CD1c-positive myeloid dendritic cell (primary cell): ENCODE data around the gene MIEF1.
"Not testable (repeated sequence)": the region's sequence is repeated elsewhere in the genome, so short reads cannot be mapped to it uniquely, and the experiment has no call there.

Experiments used
- DNase-seq: peaks from one replicate; pipeline ENCODE4 v3.0.0-alpha.2; 2016; ENCODE audit errors: extremely low spot score

Gene MIEF1

DNA sequence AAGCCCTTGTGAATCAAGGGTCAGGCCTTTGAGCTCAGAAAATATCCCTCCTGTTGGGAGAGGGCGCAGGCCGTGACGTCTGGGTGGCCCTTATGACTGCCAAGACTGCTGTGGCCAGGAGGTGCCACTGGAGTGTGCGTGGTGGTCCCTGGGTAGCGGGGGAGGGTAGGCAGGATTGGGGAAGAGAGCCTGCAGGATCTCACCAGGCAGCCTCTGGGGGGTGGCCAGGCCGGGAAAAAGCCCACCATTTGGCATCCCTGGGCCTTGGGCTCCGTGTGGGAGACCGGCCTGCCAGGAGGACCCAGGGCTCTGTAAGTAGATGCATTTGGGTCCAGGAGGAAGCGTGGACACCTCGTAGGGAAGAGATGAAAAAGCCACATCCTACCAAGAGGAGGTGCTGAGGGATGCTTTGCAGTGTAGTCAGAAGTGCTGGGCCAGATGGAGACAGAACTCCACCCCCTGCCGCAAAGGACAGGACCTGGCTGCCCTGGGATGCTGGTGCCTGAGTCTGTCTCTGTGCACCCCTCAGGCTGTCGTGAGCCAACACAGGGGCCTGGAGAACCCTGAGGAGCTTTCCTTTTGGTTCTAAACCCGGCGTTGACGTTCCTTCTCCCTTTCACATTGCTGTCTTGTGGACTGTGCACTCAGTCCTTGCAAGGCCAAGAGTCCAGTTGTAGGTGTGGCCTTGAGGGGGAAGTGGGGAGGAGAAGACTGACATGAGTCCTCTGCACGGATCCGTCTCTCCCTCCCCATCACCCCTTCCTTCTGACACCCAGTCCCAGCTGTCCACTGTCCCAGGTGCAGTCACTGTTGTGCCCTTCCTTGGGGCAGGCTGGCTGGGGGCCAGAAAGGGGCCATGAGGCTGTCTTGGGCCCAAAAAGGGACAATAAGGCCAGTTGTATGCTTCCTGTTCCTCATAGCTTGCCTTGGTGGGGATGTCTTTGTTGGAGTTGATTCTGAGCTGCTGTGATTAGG is 12.7 kb upstream of the MIEF1 start:
- no peak for DNase-seq

DNA sequence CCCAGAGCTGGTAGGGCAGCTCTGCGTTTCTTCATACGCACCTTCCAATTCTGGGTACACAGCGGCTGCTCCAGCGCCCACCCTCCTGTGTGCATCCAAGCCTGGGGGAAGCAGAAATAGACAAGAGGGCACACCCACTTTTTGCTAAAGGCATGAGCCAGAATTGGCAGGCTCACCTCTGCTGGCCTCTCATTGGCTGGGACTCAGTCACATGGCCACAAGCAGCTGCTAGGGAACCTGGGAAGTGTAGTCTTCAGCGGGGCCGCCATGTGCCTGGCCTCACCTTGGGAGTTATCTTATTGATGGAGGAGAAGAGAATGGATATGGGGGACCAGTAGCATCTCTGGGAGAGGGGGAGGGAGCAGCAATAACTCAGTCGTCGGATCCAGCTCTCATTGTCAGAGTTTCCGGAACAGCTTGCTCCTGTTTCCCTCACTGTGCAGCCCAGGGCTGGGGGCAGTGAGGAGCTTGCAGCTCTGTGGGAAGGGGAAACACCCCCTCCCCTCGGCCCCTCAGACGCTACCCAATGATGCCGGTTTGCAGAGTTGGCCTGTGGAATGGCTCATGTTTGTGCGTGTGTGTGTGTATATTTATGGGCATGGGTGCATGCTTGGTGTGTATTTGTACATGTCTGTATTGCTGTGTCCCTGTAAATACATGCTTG is 11.8 kb upstream of the MIEF1 start:
- peak; percentile 78 for DNase-seq

DNA sequence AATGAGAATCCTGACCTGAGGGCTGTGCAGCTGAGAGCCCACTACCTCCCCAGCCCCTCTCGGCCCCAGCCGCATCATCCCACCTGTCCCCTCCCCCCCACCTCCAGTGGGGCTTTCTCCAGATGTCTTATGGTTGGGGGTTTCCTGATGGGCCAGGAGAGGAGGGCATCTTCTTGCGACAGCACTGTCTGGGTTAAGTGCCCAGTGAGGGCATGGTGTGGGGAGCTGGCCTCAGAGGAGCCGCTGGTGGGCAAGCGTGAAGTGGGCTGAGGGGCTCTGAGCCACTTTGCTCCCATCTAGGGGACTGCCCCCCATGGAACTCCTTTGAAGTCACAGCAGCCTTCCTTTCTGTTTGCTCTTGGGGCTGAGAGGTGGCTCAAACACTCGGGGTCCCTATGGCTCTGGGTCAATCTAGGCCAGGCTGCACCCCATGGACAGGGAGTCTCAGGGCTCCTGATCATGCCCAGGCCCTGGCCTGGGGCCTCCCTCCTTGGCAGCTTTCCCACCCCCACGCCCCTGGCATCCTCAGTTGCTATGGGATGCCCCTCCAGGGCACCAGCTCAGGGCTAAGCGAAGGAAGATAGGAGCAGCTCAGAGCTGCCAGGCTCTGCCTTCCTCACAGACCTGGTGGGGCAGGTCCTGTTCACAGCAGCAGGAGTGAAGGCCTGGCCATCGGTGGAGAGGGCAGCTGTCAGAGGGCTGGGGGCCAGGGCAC is 11.0 kb upstream of the MIEF1 start:
- DNase-seq, result no peak

DNA sequence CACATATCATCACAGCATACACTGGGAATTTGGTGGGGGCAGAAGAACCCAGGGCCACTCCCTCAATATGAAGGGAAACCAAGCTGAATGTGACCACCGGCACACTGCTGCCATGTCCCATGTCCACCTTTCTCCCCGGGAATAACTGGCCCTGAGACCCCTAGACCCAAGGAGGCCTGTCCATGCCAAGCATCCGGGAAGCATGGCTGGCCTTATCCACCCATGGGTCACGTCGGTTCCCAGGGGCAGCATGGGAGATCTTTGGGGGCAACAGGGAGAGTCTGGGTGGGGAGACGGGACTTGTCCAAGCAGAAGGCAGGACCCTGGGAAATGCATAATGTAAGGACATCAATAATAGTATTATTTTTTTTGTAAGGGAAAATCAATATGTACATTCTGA is 10.4 kb upstream of the MIEF1 start:
- DNase-seq, result no peak

DNA sequence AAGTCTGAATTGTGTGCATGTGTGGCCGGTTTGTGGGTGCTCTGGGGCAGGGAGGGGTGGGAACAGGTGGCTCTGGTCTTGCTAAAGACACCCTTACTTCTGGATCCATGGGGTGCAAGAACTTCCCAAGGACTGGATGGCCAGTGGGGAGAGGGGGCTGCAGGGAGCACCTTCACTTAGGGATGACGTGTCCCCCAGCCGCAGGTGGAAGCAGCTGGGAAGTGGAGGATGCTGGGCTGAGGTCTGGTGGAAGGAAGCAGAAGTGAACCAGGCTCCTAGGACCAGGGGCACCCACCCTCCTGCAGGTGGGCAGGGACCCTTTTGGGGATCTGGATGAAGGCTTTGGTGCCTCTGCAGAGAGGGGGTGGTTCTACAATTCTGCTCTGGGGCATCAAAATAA is 9.9 kb upstream of the MIEF1 start:
- no peak for DNase-seq

DNA sequence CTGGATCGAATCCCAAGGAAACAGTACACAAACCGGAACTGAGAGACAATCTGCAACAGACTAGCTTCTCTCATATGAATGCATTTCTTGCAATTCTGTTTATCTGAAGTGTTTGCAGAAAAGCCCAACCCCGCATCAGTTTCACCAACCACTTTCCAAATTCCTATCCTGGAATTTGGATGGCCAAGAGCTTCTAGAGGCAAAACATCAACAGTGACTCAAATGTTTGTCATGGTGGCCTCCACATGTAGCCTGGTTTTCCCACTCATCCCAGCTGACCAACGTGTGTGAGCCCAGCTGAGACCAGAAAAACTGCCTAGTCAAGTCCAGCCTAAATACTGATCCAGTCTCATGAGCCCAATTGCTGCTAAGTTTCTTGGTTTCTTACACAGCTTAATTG is 8.3 kb upstream of the MIEF1 start:
- DNase-seq, result no peak

DNA sequence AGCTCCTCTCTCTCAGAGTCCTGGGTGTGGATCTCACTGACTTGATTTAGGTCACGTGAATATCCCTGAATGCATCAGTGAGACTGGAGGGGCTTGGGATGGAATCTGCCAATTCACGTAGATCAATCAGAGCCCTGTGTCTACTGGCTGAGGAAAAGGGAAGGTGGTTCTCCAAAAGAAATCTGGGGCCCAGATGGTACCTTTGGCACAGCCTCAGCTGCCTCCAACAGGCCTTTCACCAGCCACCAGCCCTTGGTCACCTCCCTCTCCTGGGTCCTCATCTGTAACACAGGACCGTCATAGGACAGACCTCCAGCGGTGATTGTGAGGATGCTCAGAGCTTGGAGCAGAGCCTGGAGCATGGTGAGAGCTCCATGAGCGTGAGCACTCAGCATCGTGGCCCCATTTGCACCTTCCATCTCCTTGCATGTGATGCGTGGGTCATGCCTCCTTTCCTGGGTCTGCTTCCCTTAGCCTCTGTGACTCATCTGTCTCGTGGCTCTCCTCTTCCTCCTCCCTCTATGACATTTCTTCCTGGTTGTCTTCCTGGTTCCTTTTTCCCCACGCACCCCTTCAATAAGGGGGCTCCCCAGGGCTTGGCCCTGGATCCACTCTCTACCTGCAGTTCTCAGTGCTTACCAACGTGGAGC is 7.5 kb upstream of the MIEF1 start:
- peak; percentile 78 for DNase-seq

DNA sequence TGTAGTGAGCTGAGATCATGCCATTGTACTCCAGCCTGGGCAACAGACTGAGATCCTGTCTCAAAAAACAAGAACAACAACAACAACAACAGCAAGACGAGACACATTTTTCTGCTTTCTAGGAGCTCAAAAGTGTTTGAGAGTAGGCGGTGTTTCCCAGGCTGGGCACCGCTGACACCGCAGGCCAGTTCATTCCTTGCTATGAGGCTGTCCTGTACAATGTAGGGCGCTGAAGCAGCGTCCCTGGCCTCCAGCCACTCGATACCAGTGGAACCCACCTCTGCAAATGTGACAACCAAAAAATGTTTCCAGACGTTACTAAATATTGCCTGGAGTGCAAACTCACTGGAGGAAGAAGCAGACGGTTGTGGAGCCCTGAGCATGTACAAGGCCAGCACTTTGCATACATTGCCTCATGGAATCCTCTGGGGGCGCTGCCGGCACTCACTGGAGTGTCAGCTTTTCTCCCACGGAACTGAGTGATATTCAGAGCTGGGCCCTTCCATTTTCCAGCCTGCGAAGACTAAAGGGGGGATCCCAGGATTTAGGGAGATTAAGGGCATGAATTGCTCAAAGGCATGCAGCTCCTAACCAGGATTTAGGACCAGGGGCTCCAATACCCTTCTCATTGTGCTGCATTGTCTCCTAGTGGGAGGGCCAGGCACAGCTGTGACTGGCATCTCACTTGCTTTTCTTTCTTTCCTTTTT is 5.8 kb upstream of the MIEF1 start:
- DNase-seq, result peak; percentile 81

DNA sequence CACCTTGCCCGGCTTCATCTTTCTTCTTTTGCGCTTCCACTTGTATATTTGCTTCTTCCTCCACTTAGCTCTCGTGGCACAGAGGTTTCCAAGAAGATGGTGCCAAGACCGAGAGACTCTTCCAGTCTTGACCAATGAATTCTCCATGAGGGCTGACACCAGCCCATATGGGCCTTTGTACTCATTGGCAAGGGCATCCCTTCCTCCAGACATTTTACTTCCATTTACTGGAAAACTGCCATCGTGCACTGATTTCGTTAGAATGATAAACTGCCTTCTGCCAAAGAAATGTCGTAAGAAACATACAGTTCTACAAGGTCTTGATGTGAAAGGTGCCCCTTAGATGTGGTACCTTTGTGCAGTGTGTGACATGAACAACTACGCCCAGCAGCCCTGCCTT is 4.7 kb upstream of the MIEF1 start:
- no peak for DNase-seq

DNA sequence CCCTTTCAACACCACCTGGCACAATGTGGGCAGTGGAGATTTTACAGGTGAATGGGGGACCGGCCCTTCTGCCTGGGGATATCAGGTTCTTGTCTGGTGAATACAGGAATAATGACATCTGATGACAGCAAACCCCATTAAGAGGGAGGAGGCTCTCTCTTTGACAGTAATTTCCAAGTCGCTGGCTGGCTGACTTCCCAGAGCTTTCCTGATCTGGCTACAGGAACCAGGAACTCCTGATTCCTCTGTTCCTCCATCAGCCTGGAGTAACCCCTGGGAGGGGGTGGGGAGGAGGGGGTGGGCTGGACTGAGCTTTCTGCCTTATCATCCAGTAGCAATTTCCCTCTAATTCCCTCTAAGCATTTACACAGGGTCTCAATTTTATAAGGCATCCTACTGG is 3.7 kb upstream of the MIEF1 start:
- DNase-seq, result no peak

DNA sequence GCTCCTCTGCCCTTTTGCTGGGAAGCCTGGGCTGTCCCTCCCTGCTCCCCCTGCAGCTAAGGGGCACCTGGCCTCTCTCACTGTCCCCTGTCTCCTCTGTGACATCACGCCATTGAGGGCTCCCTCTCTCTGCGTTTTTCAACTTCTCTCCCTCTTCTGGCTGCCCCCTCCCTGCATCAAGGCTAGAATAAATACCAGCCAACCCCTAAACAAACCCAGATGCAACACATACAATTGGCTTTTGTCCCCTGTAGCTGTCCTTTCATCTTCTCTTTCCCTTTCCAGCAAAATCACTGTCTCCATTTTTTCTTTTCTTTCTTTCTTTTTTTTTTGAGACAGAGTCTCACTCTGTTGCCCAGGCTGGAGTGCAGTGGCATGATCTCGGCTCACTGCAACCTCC is 3.3 kb upstream of the MIEF1 start:
- no peak for DNase-seq

DNA sequence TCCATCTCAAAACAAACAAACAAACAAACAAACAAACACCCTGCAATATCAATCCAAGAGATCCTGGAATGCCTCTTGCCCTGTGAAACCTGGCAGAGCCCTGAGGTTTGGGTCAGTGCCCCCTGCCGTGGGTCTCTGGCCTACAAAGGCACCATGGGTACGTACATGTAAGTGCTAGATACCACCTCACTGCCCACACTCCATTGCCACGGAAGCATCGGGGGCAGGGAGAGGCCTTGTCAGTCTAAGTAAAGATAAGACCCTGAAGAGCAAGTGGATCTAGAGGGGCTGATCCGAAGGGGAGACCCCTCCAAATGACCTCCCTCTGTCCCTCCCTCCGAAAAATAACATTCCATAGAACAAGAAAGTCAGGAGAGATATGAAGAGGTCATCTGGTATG is 2.0 kb upstream of the MIEF1 start:
- no peak for DNase-seq

DNA sequence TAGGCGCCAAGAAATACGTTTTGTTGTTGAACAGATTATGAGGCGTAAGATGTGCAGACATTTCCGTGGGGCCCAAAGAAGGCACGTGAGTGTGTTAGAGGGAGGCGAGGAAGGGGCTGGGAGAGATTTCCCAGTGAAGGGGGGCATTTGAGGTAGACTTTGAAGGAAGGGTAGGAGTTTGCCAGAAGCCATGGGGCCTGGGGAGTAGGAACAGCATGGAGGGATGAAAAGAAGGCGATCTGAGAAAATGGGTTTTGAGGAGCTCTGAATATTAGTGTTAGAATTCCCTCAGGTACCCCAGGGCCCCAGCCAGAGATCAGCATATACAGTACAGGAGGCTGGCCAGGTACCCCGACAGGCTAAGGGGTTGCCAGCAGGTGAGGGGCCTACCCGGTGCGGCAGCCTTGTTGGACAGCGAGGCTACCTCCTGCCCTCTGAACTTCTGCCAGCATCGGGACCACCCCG is 414 bp upstream of the MIEF1 start:
- DNase-seq, result no peak

DNA sequence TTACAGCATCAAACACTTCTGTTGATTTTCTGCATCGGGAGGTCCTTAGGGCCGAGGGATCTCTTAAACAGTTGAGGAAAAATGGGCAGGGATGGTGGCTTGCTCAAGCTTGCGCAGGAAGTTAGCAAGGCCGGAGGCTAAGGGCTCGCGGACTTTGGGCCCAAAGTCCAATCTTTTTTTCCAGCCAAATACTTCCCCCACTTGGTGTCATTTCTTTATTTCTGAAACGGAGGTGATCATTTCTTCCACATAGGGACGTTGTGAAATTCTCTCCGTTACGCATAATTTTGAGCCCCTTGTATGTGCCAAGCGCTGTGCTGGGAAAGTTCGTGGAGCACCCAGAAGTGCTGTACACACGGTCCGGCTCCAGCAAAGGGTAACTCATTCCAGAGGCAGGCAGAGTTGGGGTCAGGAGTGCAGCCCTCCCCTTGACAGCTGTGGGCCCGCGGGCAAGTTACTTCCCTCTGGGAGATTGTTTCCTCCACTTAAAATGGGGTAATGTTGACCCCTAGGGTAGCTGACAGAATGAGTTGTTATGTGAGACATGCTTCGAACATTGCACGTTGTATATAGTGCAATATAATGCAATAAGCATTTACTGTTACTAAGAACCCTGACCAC is 809 bp downstream of the MIEF1 start:
- peak; percentile 17 for DNase-seq

DNA sequence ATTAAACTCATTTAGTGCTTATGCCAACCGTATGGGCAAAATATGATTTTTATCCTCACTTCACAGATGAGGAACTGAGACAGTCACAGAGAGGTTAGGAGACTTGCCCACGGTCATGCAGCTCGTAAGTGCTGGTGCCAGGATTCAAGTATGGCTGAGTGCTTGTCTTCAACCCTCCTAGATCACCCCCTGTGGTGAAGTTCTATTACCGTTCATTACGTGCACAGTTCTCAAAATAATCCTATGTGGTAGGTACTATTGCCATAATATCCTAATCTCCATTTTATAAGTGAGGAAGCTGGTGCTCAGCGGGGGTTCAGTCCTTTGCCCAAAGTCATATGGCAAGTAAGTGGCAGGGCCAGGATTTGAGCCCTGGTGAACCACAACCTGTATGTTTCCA is 1.5 kb downstream of the MIEF1 start:
- DNase-seq, result peak; percentile 26

DNA sequence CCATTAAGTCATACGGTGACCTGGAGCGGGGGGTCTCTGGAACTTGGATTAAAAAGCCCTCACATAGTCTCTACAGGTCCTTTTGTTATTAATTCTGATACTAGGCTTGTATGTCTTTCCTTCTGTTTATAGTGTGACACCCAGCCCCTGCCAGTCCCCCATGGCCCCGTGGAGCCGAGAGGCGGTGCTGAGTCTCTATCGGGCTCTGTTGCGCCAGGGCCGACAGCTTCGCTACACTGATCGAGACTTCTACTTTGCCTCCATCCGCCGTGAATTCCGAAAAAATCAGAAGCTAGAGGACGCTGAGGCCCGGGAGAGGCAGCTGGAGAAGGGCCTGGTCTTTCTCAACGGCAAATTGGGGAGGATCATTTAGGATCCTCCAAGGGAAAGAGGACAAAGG is 2.0 kb downstream of the MIEF1 start:
- DNase-seq, result no peak

DNA sequence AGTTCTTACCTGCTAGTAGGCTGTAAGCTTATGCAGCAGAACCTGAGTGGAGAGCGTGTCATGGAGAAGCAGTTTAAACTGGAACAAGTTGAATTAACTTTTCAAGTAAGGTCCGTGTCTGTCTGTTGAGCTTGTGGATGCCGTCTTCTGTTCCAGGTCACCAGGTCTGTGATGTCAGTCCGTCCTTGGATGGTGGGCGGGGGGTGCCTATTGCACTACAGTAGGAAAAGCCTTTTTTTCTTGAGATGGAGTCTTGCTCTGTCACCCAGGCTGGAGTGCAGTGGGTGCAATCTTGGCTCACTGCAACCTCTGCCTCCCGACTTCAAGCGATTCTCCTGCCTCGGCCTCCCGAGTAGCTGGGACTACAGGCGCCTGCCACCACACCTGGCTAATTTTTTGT is 4.9 kb downstream of the MIEF1 start:
- DNase-seq, result not testable (repeated sequence)

DNA sequence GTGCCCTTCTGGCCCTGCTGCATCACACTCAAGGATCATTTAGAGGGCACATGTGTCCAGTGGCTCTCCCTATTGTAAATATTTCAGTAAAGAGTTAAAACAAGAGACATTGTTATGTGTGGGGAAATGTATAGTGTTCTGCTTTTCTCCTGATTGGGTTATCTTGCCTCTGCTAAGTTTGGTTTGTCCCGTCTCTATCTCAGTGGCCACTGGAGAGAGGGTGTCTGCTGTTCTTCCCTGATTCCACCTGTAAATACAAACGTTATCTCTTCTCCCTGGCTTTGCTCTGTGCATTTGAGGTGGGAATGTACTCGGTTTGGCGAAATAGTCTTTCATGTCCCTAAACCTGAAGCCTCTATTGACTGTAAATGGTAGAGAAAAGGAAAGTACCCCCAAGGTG is 6.3 kb downstream of the MIEF1 start:
- no peak for DNase-seq

DNA sequence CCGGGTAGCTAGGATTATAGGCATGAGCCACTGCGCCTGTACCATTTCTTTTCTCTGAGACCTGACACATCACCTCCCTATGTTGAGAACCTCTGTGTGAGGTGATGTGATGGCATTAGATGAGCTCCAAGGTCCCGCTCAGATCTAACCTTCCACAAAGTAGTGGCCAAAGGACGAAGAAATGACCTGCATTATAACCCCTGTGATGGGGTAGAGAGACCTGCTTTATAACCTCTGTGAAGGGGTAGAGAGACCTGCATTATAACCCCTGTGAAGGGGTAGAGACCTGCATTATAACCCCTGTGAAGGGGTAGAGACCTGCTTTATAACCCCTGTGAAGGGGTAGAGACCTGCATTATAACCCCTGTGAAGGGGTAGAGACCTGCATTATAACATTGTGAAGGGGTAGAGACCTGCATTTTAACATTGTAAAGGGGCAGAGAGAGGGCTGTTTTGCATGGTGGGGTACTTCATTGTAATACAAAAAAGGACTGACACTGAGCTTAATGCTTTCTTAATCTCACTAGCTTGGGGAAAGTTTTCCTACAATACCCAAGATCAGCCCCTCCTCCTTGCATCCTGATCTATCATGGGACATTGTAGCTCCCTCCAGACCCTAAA is 8.5 kb downstream of the MIEF1 start:
- no peak for DNase-seq

DNA sequence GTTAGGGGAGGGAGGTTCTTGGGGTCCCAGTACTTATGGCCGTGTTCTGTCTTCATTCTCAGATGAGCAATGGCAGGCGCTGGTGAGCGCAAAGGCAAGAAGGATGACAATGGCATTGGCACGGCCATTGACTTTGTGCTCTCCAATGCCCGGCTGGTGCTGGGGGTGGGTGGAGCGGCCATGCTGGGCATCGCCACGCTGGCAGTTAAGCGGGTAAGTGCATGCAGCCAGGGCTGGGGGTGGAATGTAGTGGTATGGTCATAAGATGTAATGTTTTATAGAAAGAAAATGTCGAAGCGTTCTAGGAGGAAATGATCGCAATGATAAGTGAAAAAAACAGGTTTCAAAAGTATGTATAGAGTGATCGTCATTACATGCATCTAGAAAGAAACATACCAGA is 9.1 kb downstream of the MIEF1 start:
- no peak for DNase-seq
